ENCODE measurements around the gene RARB.

The RARB gene

DNA sequence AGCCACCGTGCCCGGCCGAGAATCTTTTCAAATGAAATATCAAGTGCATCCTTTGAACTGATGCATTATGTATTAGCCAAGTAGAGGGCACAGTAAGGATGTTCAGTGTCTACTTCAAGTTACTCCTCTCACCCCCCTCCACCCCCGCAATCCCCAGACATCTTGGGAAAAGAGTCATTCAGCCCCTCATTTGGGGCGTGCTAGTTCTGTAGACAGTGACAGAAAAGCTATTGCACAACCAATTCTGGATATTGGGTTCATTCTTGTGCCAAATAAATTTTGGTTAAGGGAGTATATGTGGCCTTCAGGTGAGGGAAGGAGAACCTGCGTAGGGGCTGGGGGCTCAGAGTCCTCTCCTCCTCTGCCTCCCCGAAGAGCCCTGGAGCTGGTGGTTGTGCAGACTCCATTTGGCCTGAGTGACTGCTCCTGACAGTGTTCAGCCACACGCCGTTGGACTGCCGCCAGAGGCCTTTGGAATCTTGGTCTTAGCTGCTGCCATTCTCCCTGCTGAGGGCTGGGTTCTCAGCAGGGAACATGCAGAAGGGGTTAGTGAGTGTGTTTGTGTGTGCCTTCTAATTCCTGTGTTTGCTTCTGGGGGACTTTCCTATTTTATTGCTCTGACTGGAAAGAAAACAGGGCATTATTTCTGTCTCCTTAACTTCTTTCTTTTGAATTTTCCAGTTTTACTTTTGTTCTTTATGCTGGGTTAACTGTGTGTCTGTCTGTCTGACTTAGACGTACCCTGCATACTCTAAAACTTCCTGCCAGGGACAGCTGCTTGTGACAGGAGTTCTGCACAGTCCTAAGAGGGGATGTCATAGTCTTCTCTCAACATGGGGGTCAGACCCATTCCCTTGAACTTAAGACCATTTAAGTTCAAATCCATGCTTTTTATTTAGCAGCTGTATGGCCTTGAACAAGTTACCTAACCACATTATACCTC lies 21.0 kb downstream of the RARB start:
- DNase-seq (ENCODE audit: low read depth) = no peak

DNA sequence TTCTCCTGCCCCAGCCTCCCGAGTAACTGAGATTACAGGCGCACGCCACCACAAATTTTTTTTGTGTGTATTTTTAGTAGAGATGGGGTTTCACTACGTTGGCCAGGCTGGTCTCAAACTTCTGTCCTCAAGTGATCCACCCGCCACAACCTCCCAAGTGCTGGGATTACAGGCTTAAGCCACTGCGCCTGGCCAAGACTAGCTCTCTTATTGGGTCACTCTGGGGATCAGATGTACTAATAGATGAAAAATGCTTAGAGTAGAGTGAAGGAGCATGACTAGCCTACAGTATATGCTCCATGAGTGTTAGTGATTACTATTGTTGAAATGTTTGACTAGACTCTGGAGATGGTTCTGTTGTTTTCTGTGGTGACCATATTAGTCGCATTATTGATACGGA lies 21.8 kb downstream of the RARB start:
- no peak for DNase-seq (ENCODE audit: low read depth)

DNA sequence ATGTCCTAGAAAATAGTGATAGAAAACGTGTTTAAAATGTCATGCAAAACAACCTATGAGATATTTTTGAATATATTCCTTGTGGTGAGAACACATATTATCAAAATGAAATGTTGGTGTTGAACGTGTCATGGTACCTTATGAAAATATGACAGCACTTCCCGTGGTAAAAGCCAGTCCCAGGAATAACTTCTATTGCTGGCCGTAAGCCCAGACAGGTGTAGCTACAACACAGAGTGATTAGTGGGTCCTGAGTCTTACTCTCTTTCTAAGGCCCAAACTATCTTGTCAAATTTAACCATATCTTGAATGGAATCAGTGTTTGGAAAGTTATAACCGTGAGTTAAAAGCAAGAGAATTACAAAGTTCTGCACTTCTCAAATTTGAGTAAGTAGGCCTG lies 24.1 kb downstream of the RARB start:
- DNase-seq (ENCODE audit: low read depth) = no peak

DNA sequence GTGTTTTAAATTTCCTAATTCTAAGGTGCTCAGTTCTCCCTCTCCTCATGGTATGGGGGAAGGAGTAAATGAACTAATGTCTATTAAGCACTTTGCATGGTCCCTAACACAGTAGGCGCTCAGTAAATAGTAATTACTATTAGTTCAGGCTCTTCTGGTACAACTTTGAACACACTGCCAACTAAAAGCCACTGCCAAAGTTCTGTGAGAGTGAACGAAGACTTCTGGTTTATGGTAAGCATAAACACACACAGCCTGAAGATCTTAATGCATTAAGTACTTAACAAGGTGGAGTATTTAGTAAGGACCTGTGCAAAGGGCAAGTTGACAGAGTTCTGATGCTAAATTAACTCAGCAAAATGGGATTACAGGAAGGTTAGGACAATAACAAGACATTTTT lies 24.7 kb downstream of the RARB start:
- no peak for DNase-seq (ENCODE audit: low read depth)

DNA sequence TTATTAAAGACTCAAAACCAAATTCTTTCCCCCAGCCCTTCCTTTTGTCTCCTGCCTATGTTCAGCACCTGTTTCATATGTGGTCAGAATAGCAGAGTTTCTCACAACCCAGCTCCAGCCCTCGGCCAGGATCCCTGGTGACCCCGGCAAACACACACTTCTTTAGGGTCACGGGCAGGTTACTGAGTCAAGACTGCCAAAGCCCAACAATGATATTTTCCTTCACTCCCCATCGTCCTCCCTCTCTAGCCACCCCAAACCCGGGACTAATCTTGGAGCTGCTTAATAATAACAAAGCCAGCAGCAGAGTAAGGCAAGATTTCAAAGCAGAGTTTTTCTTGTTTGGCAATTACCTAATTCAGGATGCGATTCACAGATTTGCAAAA lies 25.5 kb downstream of the RARB start:
- no peak for DNase-seq (ENCODE audit: low read depth)

DNA sequence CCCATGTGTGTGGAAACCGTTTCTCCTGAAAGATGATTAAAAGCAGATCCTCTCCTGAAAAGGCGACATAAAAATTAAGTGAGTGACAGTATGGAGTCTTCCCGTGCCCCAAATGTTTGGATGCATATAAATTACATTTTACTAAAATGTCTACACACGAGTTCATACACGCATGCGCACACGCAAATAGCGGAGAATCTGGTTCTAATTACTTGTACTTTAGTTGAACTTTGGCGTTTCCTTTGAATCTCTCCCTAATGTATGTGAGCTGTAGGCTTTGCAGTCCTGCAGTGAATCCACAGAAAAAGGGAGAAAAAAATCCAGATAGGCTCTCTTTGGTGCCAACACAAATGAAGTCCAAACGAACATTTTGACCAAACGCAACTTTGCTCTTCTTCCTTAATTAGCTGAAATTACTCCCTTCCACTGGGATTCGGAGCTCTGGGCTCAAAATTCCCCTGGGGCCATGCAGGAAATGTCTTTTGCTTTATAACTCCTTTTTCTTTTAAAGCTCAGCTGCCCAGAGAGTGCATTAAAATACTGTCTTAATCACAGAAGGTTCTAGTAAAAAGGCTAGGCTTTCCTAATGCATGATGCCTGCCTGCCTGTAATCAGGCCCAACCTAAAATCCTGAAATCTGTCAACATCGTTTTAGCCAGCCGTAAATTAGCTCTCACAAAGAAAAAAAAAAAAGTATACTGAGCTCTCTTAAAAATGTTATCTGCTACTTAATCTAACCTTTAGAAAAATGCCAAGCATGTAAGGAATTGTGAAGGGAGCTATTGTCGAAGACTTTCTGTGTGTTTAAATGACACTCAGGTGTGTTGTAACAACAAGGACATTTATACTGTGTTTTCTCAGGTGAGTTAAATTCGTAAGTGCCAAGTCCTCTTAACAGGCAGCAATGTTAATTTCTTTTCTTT lies 26.2 kb downstream of the RARB start:
- no peak for DNase-seq (ENCODE audit: low read depth)

DNA sequence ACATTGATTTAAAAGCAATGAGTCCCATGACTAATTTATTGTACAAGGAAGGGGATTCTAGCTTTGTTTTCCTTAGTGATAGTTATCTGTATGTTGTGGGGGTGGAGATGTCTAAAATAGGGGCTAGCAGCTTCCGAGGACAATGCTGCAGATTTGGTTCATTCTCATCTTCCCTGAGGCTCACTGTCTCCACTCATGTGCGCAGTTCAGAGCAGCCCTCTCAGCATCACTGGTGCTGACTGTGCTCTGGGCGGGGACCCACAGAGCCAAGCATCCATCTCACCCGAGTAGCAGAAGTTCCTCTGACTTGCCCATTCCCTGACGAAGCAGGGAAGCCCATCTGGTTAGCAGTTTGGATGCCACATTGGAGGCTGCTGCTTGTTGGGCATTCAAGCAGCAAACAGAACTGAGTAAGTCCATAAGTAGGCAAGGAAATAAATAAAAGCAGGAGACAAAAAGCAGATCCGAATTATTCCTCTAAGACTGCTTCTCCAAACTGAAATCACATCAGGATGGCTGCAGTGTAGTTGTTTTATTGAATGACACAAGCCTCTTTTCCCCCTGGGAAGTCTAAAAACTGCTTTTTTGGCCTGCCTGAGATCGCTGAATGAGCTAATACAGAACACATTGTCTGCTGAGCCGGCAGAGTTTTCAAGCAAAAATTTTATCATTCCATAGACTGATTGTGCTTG lies 27.5 kb downstream of the RARB start:
- no peak for DNase-seq (ENCODE audit: low read depth)

DNA sequence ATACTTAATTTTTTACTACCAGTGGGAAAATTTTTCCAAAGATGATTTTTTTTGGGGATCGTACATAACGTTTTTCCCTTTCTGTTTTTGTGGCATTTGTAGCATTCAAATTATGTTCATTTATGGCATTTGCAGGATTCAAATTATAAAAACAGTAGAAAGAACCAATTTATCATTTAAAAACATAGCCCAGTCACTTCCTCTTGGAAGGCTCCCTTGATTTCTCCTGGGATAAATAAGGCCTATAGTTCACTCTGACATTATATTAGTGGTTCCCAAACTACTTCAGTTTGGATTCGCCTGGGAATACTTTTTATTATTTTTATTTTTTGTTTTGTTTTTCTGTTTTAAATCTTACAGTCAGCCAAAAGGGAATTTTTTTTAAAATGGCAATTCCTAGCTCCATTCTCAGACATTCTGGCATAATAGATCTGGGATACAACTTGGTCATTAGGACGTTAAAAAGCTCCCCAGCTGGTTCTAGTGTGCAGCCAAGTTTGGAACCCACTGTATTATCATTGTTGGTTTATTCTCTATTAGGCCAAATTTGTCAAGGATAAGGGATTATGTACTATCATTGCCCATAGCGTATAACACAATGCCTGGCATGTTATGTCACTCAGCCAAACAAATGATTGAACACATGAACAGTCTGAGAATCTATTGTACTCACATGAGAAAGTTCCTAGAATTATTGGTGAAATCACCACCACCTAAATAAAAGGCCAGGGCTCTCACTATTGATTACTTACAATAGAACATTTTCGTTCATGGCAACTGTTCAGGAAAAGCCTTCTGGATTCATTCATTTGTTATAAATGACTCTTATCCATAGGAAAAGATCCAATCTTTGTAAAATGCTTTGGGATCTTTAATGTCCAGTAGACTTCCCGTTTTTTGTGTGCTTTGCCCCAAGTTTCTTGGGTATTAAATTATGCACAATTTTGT lies 28.9 kb downstream of the RARB start:
- DNase-seq (ENCODE audit: low read depth) = no peak

DNA sequence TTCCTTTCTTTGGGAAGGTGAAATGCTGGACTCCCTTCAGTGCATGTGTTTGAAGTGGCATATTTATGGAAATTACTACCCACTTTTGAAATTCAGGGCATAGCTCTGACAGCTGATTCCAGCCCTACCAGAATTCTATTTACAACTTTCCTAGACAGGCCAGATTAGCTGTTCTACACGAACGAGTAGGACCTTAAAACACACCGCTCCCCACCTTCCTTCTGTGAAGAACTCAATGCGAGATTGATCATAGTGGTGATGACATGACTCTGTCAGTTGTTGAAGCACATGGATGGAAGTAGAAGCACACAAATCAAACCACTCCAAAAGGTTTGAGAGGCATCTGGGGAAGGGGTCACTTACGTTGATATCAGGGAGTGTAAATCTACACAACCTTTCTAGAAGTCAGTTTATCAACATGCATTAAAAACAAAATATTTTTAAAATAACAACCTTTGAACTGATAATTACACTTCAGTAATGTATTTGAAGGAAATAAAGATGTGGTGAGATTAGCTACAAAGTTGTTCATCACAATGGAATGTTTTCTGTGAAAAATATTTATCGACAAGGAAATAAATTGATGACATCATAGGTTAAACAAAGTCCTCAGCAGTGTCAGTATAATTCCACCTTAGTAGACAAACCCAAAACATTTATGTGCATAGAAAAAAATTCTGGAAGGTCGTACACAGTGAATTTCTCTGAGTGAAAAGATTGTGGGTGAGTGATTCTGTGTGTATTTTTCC lies 29.8 kb downstream of the RARB start:
- no peak for DNase-seq (ENCODE audit: low read depth)

DNA sequence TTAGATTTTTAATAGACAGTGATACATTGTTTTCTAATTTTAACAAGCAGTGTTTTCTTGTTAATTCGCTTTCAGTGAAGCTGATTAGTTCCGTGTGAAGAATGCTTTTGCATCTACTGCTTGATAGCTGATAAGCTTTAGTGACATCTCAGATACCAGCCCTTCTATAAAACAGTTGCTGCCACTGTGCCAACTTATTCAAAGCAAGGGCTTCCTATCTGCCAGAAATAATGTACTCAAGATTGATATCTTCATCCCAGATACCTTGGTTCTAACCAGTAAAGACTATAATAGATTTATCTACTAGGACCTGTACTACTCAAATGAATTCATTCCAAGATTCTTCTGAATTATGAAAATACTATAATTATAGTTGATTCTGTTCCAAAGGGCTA lies 30.4 kb downstream of the RARB start:
- DNase-seq (ENCODE audit: low read depth) = no peak

DNA sequence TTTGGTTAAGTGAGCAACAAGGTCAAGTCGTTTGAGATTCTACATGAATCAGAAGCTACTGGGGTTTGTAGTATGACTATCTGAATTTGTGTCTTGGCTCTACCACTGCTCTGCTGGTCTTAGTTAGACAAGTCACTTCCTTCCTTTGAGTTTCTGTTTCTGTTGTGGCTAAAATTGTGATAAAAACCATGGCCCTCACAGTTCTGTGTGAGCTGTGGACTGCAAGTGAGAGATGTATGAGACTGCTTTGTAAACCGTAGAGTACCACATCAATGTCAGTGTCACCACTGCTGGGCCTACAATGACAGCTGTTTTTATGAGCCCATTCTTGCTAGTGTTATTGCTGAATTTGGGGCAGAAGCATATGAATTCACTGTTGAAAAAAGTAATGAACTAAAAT lies 32.7 kb downstream of the RARB start:
- DNase-seq (ENCODE audit: low read depth) = no peak

DNA sequence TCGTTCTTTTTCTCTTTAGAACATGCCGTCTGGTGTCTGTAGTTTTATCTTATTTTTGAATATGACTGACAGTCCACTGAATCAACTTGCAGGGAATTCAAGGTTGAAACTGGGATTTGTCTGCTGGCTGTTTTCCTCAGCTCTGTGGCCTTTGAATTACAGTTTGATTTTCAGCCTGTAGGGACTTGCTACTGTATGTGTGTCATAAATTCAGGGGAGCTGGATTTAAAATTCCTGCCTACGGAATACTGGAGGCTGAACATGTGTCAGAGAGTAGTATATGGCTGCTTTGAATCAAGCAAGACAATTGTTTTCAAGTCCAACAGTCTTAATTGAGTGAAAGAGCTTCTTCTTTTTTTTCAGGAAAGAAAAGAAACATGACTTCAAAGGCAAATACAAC lies 33.9 kb downstream of the RARB start:
- no peak for DNase-seq (ENCODE audit: low read depth)

DNA sequence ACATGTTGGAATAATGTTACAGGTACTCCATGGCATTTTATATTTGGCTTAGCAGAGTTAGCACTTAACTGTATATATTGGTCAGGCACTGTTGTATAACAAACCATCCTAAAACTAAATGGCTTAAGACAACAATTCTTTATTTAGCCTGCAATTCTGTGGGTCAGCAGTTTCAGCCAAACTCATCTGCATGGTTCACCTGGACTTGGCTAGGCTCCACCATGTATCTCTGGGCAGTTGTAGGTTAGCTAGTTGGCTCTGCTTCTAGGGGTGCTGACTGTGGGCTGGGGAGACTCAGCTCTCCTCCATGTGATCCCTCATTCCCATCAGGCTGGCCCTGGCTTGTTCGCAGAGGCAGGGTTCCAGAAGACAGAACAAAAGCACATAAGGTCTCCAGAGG lies 34.4 kb downstream of the RARB start:
- DNase-seq (ENCODE audit: low read depth) = no peak

DNA sequence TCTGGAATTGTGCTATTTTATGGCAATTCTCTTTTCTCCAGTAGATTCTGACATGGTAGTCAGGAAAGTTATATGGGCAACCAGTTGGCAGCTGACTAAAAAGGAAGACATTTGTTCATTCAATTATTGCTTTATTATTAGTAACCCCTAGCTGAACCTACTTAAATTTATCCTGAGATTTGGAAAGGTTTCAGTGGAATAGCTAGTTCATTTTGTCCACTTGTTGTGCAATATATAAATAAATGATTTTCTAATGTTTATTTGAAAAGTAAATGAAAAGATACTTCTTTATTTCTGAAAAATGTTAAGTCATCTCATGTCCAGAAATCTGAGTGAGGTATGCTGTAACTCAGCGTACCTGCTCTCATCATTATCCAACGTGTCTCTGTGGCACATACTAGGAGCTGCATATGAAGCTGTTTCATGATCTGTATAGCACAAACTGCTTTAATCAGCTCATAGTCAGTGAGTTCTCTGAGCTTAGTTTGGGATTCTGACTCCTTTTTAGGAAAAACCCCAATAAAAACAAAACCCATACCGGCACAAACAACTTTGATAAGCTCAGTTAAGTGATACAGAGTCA lies 35.9 kb downstream of the RARB start:
- no peak for DNase-seq (ENCODE audit: low read depth)

DNA sequence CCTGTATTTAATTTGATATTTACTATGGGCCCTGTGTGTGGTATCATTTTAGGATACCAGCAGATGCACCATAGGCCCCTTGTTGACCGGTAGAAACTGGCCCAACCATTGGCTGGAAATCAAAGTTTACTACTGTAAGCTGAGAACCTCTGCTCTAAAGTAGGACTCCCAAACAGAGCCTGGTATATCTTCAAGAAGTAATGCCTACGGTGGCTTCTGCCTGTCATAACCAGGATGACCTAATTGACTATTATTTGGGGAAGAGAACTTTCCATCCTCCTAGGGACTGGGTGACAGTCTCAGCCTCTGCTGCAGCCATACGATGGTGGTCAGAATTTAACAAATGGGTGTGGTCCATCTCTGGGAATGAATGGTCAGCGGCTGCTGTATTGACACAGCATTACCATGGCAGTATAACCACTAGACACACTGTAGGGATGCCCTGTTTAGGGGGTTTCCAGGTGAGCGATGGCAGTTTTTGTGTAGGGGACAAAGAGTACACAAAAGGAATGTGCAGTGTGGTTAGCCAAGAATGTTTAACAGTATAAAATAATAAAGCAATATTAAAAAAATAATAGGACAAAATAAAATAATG lies 37.3 kb downstream of the RARB start:
- DNase-seq (ENCODE audit: low read depth) = no peak

DNA sequence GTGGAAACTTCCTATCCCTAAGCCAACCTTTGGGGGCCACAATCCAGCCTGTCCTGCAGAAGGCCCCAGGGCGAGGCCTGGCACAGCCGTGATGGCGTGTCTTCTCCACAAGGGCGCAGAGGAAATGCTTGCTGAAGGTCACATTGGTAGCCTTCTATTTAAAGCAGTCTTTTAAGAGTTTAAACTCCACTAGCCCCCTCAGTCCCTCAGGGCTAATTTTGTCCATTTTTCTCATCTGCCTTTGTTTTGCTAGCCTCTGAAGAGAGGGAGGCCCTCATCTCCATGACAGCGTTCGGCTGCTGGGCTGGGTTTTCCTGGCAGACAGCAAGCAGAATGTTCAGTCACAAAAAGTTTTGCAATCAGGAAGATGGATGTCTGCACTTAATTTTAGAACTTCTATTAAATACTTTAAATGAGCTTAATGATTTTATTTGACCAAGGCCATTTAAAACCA lies 40.8 kb downstream of the RARB start:
- no peak for DNase-seq (ENCODE audit: low read depth)

DNA sequence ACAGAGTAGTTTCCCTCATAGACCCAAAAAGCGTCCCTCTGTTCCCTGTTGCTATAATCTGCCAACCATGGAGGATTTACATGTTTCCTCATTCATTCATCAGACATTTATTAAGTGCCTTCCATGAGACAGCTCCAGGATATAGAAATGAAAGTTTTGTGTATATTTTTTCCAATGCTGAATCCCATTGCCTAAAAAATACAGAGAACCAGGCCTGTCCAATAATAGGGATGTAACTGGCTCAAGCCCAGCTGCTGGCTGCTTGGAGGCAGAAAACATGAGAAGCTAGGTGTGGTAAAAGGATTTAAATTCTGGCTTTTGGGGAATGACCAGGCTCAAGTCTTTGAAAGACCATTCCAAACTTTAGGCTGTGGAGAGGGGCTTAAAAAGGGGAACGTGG lies 41.5 kb downstream of the RARB start:
- DNase-seq (ENCODE audit: low read depth) = no peak

DNA sequence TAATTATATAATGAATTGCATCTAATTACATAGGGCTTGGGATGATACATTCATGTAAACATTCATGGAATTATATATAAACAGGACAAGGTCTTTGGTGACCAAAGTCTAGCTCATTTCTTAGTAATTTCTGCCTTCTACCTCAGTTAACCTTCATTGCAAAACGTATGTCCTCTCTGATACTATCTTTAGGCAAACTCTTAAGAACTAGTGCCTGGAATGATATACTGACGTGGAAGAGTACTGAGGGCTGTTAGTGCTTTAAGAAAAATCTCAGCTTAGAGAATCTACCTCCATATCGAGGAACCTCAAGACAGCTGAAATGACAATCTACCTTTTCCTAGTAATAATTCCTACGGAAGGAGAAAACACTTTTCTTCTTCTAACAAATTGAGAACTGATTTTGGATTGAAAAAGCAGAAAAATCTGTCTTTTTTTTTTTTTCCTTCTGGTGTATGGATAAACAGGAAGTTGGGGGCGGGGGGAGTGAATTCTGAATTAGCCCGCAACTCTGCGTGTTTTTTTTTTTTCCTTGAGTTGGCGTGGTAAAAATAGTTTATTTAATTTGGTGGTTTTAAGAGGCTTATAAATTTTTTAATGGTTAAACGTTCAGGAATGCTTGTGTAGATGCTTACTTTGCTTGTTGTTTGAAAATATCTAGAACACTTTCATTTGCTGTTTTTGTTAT lies 43.2 kb downstream of the RARB start:
- no peak for DNase-seq (ENCODE audit: low read depth)

DNA sequence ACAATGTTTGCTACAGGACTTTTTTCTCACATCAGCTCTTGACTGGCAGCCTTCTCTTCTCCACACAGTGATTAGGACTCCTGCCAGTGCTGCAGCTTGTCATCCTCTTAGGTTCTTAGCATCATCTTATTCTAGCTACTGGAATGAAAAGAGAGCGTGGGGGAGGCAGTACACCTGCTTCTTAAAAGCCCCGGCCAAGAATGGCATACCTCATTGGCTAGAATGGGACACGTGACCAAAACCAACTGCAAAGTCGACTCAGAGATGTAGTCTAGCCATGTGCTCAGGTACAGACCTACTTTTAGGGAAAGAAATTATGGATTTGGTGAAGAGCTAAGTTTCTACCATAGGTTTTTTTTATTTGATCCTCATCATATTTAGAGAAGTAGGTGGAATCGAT lies 44.1 kb downstream of the RARB start:
- no peak for DNase-seq (ENCODE audit: low read depth)
